GM21447 (cell line): ENCODE measurements around the gene OR8G5.
"Not testable (repeated sequence)": the region's sequence is repeated elsewhere in the genome, so short reads cannot be mapped to it uniquely, and the experiment has no call there.

Experiments used
- ATAC-seq: cut with Tn5 transposase; IDR thresholded peaks from one replicate; pipeline ENCODE4 v1.9.1; 2021; ENCODE audit not compliant: unreplicated experiment

Gene OR8G5, protein sequence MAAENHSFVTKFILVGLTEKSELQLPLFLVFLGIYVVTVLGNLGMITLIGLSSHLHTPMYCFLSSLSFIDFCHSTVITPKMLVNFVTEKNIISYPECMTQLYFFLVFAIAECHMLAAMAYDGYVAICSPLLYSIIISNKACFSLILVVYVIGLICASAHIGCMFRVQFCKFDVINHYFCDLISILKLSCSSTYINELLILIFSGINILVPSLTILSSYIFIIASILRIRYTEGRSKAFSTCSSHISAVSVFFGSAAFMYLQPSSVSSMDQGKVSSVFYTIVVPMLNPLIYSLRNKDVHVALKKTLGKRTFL

DNA sequence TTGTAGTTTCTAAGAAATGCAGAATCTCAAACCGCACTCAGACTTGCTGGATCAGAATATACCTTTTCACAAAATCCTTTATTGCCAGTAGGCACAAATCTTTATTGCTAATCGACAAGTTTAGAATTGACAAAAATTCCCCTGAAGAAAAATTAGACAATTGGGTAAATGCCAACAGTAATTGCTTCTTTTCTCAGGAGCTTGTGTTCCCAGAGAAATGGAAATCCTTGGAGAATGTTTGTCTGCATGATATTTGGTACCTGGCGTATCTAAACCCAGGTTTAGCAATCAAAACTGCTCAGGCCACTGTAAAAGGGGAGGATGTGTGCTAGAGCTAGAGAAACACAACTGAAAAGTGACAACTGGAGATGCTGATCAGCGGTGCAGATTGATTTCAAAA is at the start of gene OR8G5:
Gene OR8G5, plus strand, starts transcription at position 301 of the 400 bp plus-strand sequence. CDS start 8,556 bp downstream, outside the sequence.
- ATAC-seq, result no peak

DNA sequence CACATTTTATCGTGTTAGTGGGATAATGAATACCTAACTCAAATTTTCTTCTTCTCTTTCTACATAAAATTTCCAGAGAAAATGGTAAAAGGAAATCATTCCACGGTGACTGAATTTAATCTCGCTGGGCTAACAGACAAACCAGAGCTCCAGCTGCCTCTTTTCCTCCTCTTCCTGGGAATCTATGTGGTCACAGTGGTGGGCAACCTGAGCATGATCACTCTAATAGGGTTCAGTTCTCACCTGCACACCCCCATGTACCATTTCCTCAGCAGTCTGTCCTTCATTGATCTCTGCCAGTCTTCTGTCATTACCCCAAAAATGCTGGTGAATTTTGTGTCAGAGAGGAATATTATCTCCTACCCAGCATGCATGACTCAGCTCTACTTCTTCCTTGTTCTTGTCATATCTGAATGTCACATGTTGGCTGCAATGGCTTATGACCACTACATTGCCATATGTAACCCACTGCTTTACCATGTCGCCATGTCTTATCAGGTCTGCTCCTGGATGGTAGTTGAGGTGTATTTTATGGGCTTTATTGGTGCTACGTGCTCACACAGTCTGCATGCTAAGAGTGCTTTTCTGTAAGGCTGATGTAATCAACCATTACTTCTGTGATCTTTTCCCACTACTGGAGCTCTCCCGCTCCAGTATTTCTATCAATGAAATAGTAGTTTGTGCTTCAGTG is 48.9 kb upstream of the OR8G5 start:
- no peak for ATAC-seq

DNA sequence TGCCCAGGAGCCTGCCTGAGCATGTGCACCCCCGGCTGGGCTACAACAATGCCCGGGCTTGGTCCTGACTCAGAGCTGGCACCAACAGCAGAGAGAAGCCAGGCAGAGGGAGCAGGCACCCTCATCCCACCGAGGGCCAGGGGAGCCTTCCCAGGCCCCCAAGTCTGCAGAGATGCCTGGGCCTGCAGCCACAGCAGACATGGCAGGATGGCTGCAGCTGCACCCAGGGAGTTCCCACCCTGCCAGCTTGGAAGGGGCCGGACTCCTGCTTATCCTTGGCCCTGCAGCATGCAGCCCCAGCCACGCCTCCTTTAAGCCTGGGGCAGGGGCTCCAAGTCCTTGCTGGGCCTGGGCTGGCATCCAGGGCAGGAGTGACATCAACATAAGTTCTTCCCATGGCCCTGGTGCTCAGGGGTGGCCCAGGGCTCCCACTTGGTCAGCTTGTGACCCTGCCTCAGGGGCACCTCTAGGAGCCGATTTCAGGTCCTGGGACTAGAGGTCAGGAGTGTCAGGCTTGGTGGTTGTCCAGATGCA is 46.3 kb upstream of the OR8G5 start:
- ATAC-seq, result no peak

DNA sequence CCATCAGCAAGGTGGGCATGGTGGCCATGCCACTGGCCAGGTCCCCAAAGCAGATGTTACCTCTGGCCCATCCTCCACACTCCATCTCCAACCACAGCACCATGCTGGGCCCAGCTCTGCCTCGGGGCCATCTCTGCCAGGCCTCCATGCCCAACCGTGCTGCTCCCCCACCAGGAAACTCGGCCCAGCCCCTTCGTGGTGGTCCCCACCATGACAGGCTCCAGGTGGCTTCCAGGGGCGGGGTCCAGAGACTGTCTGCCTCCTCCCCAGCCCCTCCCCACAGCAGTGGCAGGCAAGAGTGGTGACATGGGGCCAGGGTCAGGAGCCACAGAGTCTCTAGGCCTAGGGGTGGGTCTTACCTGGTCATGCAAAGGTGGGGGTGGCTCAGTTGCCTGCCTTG is 45.8 kb upstream of the OR8G5 start:
- ATAC-seq, result no peak

DNA sequence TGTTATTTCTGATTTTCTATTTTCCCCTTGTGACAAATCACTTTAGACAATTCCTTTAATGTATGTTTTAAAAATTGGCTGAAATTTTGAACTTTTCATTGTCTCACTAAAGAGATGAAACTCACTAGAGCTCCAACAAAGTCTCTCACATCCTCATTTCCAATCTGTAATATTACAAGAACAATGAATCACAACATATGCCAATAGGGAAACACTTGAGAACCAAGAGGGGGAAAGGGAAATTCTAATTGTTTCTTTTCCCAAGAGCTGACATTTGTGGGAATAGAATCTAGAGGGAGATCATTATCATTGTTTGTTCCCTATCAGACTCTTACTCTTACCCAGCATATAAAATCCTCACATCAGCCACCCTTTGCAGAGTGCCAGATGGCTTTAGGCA is 44.9 kb upstream of the OR8G5 start:
- ATAC-seq, result no peak

DNA sequence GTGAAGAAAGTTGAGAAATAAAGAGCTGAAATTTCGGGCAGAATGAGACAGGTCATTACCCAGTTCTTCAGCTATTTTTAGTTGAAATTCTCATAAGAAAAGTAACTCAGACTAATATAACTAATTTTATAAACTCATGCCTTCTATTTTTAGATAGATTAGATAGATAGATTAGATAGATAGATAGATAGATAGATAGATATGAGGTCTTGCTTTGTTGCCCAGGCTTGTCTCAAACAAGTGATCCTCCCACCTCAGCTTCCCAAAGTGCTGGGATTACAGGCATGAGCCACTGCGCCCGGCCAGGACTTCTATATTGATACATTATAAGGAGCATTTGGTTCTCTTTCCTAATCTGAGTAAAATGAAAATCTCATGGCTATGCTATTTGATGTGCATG is 42.1 kb upstream of the OR8G5 start:
- ATAC-seq, result no peak

DNA sequence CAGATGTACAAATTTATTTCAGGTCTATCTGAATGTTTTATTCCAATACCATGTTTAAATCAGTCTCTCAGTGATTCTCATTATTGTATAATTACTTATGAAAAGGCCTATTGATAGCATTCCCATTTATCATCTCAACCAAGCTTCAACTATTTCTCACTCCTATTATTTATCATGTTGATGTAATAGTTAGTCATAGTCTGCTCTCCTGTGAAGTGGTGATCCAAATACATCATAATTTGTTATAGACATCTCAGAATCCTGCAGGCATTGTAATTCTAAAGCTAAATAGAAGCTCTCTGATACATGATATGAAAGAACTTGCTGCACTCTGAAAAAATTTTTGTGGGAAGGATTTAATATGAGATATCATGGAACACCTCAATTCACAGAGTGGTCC is 37.0 kb upstream of the OR8G5 start:
- no peak for ATAC-seq

DNA sequence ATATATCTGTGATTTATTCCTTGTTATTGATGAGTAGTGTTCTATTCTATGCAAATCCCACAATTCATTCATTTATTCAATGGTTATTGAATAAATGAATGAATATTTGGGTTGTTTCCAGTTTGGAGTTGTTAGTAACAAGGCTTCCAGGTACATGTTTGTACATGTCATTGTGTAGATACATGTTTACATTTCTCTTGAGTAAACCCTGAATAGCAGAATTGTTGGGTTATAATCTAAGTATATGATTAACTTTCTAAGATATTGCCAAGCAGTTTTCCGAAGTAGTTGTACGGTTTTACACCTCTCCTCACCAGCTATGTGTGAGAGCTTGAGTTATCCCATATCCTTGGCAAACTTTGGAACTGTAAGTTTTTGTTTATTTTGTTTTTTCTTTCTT is 33.8 kb upstream of the OR8G5 start:
- no peak for ATAC-seq

DNA sequence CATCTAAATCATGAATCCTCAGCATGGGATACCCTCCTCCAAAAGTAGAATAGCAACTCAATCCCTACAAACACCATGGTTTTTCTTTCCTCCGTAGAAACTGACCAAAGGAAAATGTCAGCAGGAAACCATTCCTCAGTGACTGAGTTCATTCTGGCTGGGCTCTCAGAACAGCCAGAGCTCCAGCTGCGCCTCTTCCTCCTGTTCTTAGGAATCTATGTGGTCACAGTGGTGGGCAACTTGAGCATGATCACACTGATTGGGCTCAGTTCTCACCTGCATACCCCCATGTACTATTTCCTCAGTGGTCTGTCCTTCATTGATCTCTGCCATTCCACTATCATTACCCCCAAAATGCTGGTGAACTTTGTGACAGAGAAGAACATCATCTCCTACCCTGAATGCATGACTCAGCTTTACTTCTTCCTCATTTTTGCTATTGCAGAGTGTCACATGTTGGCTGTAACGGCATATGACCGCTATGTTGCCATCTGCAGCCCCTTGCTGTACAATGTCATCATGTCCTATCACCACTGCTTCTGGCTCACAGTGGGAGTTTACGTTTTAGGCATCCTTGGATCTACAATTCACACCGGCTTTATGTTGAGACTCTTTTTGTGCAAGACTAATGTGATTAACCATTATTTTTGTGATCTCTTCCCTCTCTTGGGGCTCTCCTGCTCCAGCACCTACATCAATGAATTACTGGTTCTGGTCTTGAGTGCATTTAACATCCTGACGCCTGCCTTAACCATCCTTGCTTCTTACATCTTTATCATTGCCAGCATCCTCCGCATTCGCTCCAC is 31.4 kb upstream of the OR8G5 start:
- ATAC-seq, result not testable (repeated sequence)

DNA sequence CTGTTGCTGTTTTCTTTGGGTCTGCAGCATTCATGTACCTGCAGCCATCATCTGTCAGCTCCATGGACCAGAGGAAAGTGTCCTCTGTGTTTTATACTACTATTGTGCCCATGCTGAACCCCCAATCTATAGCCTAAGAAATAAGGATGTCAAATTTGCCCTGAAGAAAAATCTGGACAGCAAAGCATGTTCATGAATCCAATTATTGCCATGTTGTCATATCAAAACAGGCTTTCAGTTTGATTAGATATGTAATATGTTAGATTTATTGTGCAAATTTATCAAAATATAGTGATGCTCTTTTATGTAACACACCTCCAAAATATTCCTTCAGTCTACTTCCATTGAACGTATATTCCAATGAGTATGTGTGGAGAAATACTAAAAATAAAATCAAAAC is 30.7 kb upstream of the OR8G5 start:
- no peak for ATAC-seq

DNA sequence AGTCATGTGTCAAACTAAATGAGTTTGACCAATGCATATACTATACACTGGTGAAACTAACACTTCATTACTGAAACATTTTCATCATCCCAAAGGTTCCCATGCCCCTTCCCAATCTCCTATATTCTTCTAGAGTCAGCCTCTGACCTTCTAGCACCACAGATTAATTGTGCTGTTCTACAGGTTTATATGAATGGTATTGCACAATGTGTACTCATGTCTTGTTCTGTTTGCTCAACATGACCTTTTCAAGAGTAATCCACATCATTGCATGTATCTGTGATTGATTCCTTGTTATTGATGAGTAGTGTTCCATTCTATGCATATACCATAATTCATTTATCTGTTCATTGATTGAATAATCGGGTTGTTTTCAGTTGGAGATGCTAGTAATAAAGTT is 22.8 kb upstream of the OR8G5 start:
- no peak for ATAC-seq

DNA sequence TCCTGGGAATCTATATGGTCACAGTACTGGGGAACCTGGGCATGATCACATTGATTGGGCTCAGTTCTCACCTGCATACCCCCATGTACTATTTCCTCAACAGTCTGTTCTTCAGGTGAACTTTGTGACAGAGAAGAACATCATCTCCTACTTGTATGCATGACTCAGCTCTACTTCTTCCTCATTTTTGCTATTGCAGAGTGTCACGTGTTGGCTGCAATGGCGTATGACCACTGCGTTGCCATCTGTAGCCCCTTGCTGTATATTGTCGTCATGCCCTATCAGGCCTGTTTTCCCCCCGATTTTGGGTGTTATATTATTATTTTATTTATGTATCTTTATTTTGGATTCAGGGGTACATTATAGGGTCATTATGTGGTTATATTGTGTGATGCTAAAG is 17.7 kb upstream of the OR8G5 start:
- ATAC-seq, result no peak

DNA sequence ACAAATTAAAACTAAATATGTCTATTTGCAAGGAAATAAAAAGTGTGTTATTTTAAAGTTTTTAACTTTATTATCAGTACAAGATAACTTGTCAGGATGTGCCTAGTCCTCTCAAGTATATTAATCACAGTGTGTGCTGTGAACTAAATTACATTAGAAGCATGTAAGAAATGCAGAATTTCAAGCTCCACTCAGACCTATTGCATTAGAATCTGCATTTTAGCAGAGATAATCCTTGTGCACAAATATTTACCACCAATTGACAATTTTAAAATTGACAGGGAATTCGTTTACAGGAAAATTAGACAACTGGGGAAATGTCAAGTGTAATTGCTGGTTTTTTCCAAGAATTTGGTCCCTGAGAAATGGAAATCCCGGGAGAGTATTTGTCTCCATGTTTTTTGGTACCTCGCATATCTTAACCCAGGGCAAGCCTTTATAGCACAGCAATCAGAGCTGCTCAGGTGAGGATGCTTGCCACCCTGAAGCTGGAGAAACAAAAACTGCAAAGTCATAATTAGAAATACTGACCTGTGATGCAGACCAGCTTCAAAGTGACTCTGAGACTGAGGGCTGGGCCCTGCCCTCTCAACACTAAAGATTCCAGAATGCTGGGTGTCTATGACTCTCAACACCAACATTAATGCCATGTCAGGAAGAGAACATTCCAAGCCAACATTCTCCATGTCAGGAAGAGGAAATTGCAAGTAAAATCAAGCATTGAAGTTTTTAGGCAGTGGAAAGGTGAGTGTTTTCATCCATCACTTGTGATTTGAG is 15.4 kb upstream of the OR8G5 start, which contains the start of gene OR8G1:
Gene OR8G1, plus strand, starts transcription at position 475 of the 777 bp plus-strand sequence. CDS start 8,581 bp downstream, outside the sequence.
- no peak for ATAC-seq

DNA sequence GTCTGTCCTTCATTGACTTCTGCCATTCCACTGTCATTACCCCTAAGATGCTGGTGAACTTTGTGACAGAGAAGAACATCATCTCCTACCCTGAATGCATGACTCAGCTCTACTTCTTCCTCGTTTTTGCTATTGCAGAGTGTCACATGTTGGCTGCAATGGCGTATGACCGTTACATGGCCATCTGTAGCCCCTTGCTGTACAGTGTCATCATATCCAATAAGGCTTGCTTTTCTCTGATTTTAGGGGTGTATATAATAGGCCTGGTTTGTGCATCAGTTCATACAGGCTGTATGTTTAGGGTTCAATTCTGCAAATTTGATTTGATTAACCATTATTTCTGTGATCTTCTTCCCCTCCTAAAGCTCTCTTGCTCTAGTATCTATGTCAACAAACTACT is 6.3 kb upstream of the OR8G5 start:
- not testable (repeated sequence) for ATAC-seq

DNA sequence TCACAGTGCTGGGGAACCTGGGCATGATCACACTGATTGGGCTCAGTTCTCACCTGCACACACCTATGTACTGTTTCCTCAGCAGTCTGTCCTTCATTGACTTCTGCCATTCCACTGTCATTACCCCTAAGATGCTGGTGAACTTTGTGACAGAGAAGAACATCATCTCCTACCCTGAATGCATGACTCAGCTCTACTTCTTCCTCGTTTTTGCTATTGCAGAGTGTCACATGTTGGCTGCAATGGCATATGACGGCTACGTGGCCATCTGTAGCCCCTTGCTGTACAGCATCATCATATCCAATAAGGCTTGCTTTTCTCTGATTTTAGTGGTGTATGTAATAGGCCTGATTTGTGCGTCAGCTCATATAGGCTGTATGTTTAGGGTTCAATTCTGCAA is 8.9 kb downstream of the OR8G5 start:
- not testable (repeated sequence) for ATAC-seq

DNA sequence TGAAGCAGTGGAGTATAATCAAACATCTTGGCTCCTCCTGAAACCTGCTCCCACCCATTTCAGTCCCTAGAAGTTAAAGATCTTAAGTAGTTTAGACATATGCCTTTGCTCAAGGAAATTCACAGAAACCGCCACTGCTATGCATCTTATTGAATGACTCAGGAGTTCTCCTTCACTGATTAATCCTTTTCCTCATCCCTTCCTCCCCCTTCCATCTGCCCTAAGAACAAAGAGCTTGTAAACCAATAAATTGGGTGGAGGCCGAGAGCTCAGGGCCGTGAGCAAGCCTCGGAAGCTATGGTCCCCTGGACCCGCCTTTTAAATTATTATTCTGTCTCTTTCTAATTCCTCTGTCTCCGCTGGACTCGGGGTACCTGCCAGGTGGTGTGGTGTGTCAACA is 14.7 kb downstream of the OR8G5 start:
- ATAC-seq, result not testable (repeated sequence)

DNA sequence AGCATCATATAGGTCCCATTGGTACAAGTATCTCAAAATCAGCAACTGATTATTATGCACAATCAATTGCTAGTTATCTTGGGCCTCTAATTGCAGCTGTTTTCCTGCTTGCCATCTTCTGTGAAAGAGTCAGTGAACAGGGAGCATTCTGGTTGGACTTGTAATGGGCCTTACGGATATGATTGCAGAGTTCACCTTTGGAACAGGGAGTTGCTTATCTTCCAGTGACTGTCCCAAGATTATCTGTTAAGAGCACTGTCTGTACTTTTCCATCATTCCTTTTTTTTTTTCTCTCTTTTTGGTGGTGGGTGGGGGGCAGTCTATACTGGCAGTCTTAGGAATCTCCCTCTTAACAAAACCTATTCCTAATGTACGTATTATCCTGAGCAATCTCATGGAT is 17.8 kb downstream of the OR8G5 start:
- no peak for ATAC-seq

DNA sequence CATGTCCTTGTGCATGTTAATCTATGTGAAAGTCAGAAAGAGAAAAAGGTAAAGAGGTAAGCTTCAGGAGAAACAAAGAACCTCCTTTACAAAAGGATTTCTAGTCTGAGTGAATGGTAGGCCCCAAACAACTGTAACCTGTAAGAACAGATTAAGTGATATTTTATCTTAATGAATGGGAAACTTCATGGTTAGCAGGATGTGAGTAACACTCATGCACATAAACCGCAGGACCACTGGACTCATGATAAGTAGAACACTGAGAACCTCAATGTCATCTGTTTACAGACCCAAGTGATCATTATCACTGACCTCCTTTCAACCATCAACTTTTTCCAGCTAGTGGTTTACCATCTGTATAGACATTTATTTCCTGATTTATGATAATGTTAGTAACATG is 19.9 kb downstream of the OR8G5 start:
- ATAC-seq, result no peak

DNA sequence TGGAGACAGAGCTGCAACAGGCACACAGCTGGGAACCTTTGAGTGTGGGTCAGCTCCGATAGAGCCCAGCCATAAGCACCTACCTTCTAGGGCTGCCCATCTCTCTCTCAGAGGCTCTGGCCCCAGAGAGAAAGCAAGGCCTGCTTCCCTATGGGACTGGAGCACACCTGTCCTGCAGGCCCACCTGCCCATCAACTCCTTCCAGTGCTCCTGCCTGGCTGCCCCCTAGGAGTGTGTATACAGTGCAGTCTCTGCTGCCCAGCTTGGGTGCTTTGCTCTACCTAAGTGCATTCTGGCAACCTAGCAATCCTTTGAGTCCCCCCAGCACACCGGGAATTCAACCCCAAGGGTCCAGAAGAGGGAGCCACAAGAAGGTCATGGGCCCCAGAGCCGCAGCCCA is 21.0 kb downstream of the OR8G5 start:
- no peak for ATAC-seq

DNA sequence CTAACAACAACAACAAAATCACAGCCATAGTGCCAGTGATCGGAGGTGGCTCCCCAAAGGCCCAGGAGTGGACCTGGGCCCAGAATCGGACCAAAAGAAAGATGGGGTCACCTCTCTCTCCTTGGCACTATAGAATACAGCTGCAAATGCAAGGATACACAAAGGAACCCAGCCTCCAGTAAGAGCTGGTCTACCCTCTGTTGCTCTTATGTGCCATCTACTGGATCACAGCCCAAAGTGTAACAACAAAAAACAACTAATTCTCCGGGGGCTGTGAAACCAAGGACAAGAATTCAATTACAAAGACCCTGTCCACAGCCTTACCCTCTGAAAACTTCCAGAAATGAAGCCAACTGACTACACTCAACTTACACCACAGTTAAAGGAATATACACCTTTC is 21.6 kb downstream of the OR8G5 start:
- no peak for ATAC-seq

DNA sequence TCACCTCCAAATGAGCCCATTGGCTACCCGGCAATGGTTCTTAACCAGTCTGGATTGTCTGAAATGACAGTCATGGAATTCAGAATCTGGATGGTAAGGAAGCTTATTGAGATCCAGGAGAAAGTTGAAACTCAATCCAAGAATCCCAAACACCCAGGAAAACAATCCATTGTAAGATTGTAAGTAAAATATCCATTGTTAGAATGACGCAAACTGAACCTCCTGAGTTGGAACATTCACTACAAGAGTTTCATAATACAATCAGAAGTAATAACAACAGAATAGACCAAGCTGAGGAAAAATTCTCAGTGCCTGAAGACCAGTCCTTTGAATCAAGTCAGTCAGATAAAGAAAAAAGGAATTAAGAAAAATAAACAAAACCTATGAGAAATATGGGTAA is 22.1 kb downstream of the OR8G5 start:
- no peak for ATAC-seq
